HCT116 (cell line): ENCODE results near the gene CELA2B. TPM values are rescaled to one million over a fixed set of nuclear protein-coding genes. Genes with fewer than 3 reads are reported as not detected.

Experiments used
- ATAC-seq: fragments of 200-7000 bp; cut with Tn5 transposase; 2 replicates; pipeline ENCODE4 v1.9.1; 2020; ENCODE audit warnings: mild to moderate bottlenecking, moderate library complexity
- BruUV-seq: library from RNA; stranded (reverse); fragments of 400-500 nt; replicated peaks from 2 replicates; lab custom pipeline; 2021; lab: Mats Ljungman, UMichigan
- CTCF ChIA-PET: fragments of 300-600 bp; sonication (Branson Sonifier 250); formaldehyde crosslinking; loops from one replicate; lab custom pipeline; 2021; ENCODE audit warnings: antibody characterized with exemption; lab: Charles Lee
- POLR2A ChIA-PET: fragments of 300-600, 350-600 bp; sonication (Branson Sonifier 250); formaldehyde crosslinking; loops from one replicate; lab custom pipeline; 2021; ENCODE audit warnings: antibody characterized with exemption; lab: Charles Lee
- RAD21 ChIA-PET, 2 experiments: fragments of 300-600 bp; sonication (Branson Sonifier 250); formaldehyde crosslinking; loops; one replicate each; lab custom pipeline; 2023; ENCODE audit warnings: low total read pairs in 2 of 2; ENCODE audit not compliant: uncharacterized antibody in 2 of 2, unreplicated experiment in 2 of 2, low non-redundant PET in 1 of 2; lab: Charles Lee
- DNase-seq: peaks from one replicate; pipeline ENCODE4 v3.0.0-alpha.2; 2010; ENCODE audit warnings: low read depth, low spot score
- H2AFZ ChIP-seq: fragments of 200-600 bp; shearing (Covaris generic), sonication (generic); 2 replicates; pipeline ENCODE4 v1.6.1; 2017; ENCODE audit warnings: low read depth, mixed run types, mixed read lengths, antibody characterized with exemption, low read length; ENCODE audit not compliant: poor library complexity, severe bottlenecking
- H3K27ac ChIP-seq: 2 replicates; pipeline ENCODE4 v1.5.1; 2012; ENCODE audit warnings: low read depth, low read length
- H3K27me3 ChIP-seq: fragments of 200-600 bp; sonication (generic); 2 replicates; pipeline ENCODE4 v1.6.1; 2016; ENCODE audit warnings: mixed run types, low read length, mixed read lengths; ENCODE audit not compliant: insufficient read depth
- H3K36me3 ChIP-seq, 2 experiments: fragments of 200-500 bp in 1 of 2; fragments of 200-600 bp in 1 of 2; sonication (Bioruptor generic) in 1 of 2; sonication (generic) in 1 of 2; 2 replicates each; pipeline versions ENCODE4 v1.5.1 to v1.6.1; 2014 to 2016; ENCODE audit warnings: low read length in 2 of 2, inconsistent platforms in 1 of 2, mixed read lengths in 1 of 2, mixed run types in 1 of 2; ENCODE audit not compliant: insufficient read depth in 2 of 2, control insufficient read depth in 1 of 2
- H3K4me1 ChIP-seq, 2 experiments: fragments of 200-600 bp in 1 of 2; sonication (generic) in 1 of 2; 2 replicates each; pipeline versions ENCODE4 v1.5.1 to v1.6.1; 2012 to 2017; ENCODE audit warnings: low read length in 2 of 2, inconsistent platforms in 1 of 2, mild to moderate bottlenecking in 1 of 2, mixed read lengths in 1 of 2, mixed run types in 1 of 2, moderate library complexity in 1 of 2; ENCODE audit not compliant: insufficient read depth in 2 of 2, control insufficient read depth in 1 of 2
- H3K4me2 ChIP-seq: fragments of 200-600 bp; sonication (generic); 2 replicates; pipeline ENCODE4 v1.6.1; 2017; ENCODE audit warnings: mixed run types, low read length, mixed read lengths
- H3K4me3 ChIP-seq, 2 experiments: fragments of 200-600 bp in 1 of 2; sonication (generic) in 1 of 2; replicated peaks in 1 of 2; 2 replicates each; pipeline ENCODE4 v1.5.1; 2011 to 2016; ENCODE audit warnings: low read length in 2 of 2, control low read depth in 1 of 2, low read depth in 1 of 2, mild to moderate bottlenecking in 1 of 2, mixed read lengths in 1 of 2, mixed run types in 1 of 2
- H3K79me2 ChIP-seq: fragments of 200-600 bp; sonication (generic); 2 replicates; pipeline ENCODE4 v1.6.1; 2017; ENCODE audit warnings: mild to moderate bottlenecking, mixed run types, low read length, moderate library complexity, mixed read lengths; ENCODE audit not compliant: insufficient read depth
- H3K9ac ChIP-seq: fragments of 200-600 bp; sonication (generic); 2 replicates; pipeline ENCODE4 v1.6.1; 2016; ENCODE audit warnings: low read length, mixed read lengths
- H3K9me2 ChIP-seq: fragments of 200-600 bp; sonication (generic), shearing (Covaris generic); 2 replicates; pipeline ENCODE4 v1.6.1; 2017; ENCODE audit warnings: mixed run types, mild to moderate bottlenecking, moderate library complexity; ENCODE audit not compliant: insufficient read depth
- H3K9me3 ChIP-seq, 2 experiments: fragments of 200-500 bp in 1 of 2; fragments of 200-600 bp in 1 of 2; sonication (Bioruptor generic) in 1 of 2; sonication (generic) in 1 of 2; 2 replicates each; pipeline ENCODE4 v1.6.1; 2014 to 2017; ENCODE audit warnings: low read length in 2 of 2, mixed read lengths in 2 of 2, inconsistent platforms in 1 of 2, low read depth in 1 of 2, mild to moderate bottlenecking in 1 of 2, mixed run types in 1 of 2, moderate library complexity in 1 of 2; ENCODE audit not compliant: control insufficient read depth in 1 of 2, insufficient read depth in 1 of 2
- H4K20me1 ChIP-seq: fragments of 200-600 bp; sonication (generic), shearing (Covaris generic); 2 replicates; pipeline ENCODE4 v1.6.1; 2017; ENCODE audit warnings: mixed run types, mild to moderate bottlenecking, moderate library complexity; ENCODE audit not compliant: insufficient read depth
- JUND ChIP-seq: IDR thresholded peaks from 2 replicates; pipeline ENCODE4 v1.6.1; 2012
- POLR2AphosphoS5 ChIP-seq: IDR thresholded peaks from 2 replicates; pipeline ENCODE4 v1.6.1; 2011; ENCODE audit warnings: mild to moderate bottlenecking, low read depth, low read length, moderate library complexity
- RAD21 ChIP-seq: IDR thresholded peaks from 2 replicates; pipeline ENCODE4 v1.6.1; 2012; ENCODE audit warnings: low read depth, mild to moderate bottlenecking
- SP1 ChIP-seq: IDR thresholded peaks from 2 replicates; pipeline ENCODE4 v1.6.1; 2012; ENCODE audit warnings: low read depth
- SRF ChIP-seq: IDR thresholded peaks from 2 replicates; pipeline ENCODE4 v1.6.1; 2012; ENCODE audit warnings: low read depth
- intact Hi-C: fragments of 100-400 bp; cut with micrococcal nuclease; formaldehyde crosslinking; loops from 2 replicates; pipeline ENCODE4 v1.10.0; 2022
- total RNA-seq: library from RNA; stranded (reverse); gene quantifications from one replicate; pipeline ENCODE4 v1.2.1, GENCODE V29; 2021; ENCODE audit not compliant: unreplicated experiment
- TF ChIP-seq, protein P1 (sequence below), 3 experiments: fragments of 200-600 bp in 1 of 3; sonication (generic) in 1 of 3; IDR thresholded peaks in 2 of 3; conservative IDR thresholded peaks in 1 of 3; 2 replicates each; pipeline ENCODE4 v1.5.1; 2012 to 2017; ENCODE audit warnings: low read depth in 2 of 3, low read length in 2 of 3, antibody characterized with exemption in 1 of 3, borderline replicate concordance in 1 of 3, control low read depth in 1 of 3, mild to moderate bottlenecking in 1 of 3, mixed read lengths in 1 of 3, mixed run types in 1 of 3, moderate library complexity in 1 of 3; ENCODE audit not compliant: insufficient read depth in 1 of 3

Gene CELA2B
- total RNA-seq, 1 experiment from 2014 or later = not detected

- Histone ChIP-seq H3K9me2 (no peaks in the 10 kb centered on the region), H3K9ac (no peak overlapping the region), H3K9me3 (no peaks in the 10 kb centered on the region), H3K4me1 (peaks cover 7 to 48% of the 10 kb centered on the region in 2 experiments; a peak in 3 of 4 replicates), H3K4me3 (no peak overlapping the region), H3K4me2 (no peak overlapping the region), H3K79me2 (no peaks in the 10 kb centered on the region; the same call in 1 of the 2 replicates), H3K27ac (no peak overlapping the region), H3K27me3 (no peaks in the 10 kb centered on the region), H3K36me3 (peaks cover 0 to 5% of the 10 kb centered on the region in 2 experiments; a peak in 1 of 4 replicates), H4K20me1 (no peaks in the 10 kb centered on the region), H2AFZ (no peak overlapping the region)
- ChIA-PET CTCF (interaction anchor here (0.6 to 4.4 kb wide), 7 partner anchors 12 to 302 kb away, joined by 3 to 48 read pairs (median 4); partner anchors contain the start of gene EFHD2), RAD21 (interaction anchor here (3.0 to 4.1 kb wide), 2 partner anchors 107 to 108 kb away, joined by 15 to 22 read pairs; no protein-coding TSS in a partner anchor), POLR2A (no interaction called here)
- no TSS peak for BruUV-seq
- peak; percentile 66 for ATAC-seq
- TF ChIP-seq JUND (no peak), RAD21 (peak; percentile 95), POLR2AphosphoS5 (peak; percentile 11; the same call in 1 of the 2 replicates), SRF (no peak), SP1 (no peak)
- TF ChIP-seq, protein P1, sequence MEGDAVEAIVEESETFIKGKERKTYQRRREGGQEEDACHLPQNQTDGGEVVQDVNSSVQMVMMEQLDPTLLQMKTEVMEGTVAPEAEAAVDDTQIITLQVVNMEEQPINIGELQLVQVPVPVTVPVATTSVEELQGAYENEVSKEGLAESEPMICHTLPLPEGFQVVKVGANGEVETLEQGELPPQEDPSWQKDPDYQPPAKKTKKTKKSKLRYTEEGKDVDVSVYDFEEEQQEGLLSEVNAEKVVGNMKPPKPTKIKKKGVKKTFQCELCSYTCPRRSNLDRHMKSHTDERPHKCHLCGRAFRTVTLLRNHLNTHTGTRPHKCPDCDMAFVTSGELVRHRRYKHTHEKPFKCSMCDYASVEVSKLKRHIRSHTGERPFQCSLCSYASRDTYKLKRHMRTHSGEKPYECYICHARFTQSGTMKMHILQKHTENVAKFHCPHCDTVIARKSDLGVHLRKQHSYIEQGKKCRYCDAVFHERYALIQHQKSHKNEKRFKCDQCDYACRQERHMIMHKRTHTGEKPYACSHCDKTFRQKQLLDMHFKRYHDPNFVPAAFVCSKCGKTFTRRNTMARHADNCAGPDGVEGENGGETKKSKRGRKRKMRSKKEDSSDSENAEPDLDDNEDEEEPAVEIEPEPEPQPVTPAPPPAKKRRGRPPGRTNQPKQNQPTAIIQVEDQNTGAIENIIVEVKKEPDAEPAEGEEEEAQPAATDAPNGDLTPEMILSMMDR (IDR thresholded peaks at IDR 0.05 in 2 of 3, conservative IDR thresholded peaks at IDR 0.05 in 1 of 3; ENCODE audit: borderline replicate concordance in 1 of 3, insufficient read depth in 1 of 3, low read depth in 2 of 3, low read length in 2 of 3) = peak; percentile 82 to 94 (median 92)
- no peak for DNase-seq
- intact Hi-C loops = loop anchor here (1.0 to 2.0 kb wide), 2 partner anchors 108 to 302 kb away; no protein-coding TSS in a partner anchor
Observed at GRCh38 chr1:15430787-15431570, 44.9 kb upstream of the CELA2B start.
